Left lung (tissue), 10 donors: Measurements from ENCODE around the gene GPD1. TPM values are rescaled to one million over a fixed set of nuclear protein-coding genes. Genes with fewer than 3 reads are reported as not detected.

ENCODE experiments used
- ATAC-seq: fragments of 200-7000 bp; cut with Tn5 transposase; one replicate; pipeline ENCODE4 v1.9.1; 2020; ENCODE audit warnings: moderate library complexity
- DNase-seq, 4 donors: peaks; one replicate each; pipeline ENCODE4 v3.0.0-alpha.2; 2013 to 2020
- H3K27ac ChIP-seq, 2 donors: fragments of 200-600 bp; sonication (generic) in 1 of 2; one replicate each; pipeline versions ENCODE4 v1.5.0 to v1.8.0; 2020 to 2021
- H3K27me3 ChIP-seq, 2 donors: fragments of 200-600 bp; sonication (generic) in 1 of 2; one replicate each; pipeline versions ENCODE4 v1.5.0 to v1.8.0; 2020 to 2021
- H3K36me3 ChIP-seq, 2 donors: fragments of 200-600 bp; sonication (generic) in 1 of 2; one replicate each; pipeline versions ENCODE4 v1.5.0 to v1.8.0; 2020 to 2021
- H3K4me1 ChIP-seq, 2 donors: fragments of 200-600 bp; one replicate each; pipeline ENCODE4 v1.8.0; 2021
- H3K4me3 ChIP-seq, 2 donors: fragments of 200-600 bp; sonication (generic) in 1 of 2; one replicate each; pipeline versions ENCODE4 v1.5.0 to v1.8.0; 2020 to 2021; ENCODE audit warnings: mild to moderate bottlenecking in 1 of 2
- H3K9me3 ChIP-seq, 2 donors: fragments of 200-600 bp; sonication (generic) in 1 of 2; one replicate each; pipeline versions ENCODE4 v1.5.0 to v1.8.0; 2020 to 2021
- intact Hi-C, 2 donors: fragments of 100-400 bp; cut with DNase I; formaldehyde crosslinking; loops; one replicate each; pipeline versions ENCODE4 v1.11.2 to v1.14.2; 2022
- polyA plus RNA-seq, 6 donors: library from polyadenylated mRNA; unstranded; fragments of 120-200 nt; gene quantifications; one replicate each; pipeline ENCODE4 v1.2.1, GENCODE V29; 2013; ENCODE audit not compliant: insufficient read length in 6 of 6
- total RNA-seq, 2 donors: library from RNA; stranded (reverse); fragmentation: NEBNext Ultra II Directional; extraction: Animal tissue kit (Norgen Biotek cat#: 25700); gene quantifications; one replicate each; pipeline ENCODE4 v1.2.1, GENCODE V29; 2021
- TF ChIP-seq, protein P1 (sequence below), 2 donors: fragments of 200-600 bp; sonication (generic) in 1 of 2; IDR thresholded peaks; one replicate each; pipeline versions ENCODE4 v1.5.0 to v1.8.0; 2021; ENCODE audit warnings: antibody characterized with exemption in 2 of 2
- donor health status: DM: no; HTN: yes; CAD: no.
- donor health status: DM: no; HTN: no; CAD: no.

The GPD1 gene
- total and polyA plus RNA-seq, 8 donors, result 0.54 to 8.5 (median 0.74) TPM

DNA sequence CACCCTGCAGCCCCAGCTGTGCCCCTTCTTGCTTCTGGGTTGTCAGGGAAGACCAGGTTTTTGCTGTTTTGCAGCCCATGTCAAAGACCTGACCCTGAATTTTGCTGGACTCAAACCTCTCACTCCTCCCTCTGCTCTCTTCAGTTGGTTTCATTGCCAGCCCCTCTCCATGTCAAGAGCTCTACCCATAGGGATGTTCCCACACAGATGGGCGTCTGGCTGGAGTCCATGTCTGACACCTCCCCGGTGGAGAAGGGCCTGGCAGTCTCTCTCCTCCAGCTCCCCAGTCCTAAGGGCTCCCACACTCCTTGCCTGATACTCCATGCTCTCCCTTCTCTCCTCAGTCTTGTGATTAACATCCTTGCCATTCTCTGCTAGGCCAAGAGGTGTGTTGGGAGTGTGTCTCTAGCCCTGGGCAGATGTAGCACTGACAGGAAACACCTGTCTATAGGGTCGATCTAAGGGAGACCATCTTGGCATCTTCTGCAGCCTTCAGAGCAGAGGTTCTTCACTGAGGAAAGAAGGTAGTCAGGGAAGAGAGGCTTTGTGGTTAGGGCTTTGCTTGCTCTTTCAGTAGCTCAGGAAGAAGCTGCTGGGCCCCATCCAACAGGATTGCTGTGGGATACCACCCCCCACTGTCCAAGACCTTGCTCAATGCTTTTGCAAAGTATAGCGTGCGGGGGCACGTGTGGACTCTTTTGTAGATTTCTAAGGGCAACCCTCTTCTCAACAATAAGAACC lies 41.7 kb upstream of the GPD1 start:
- peaks cover 0 to 33% of the 10 kb centered on the region in 2 donors for H3K27me3 ChIP-seq
- ATAC-seq (no peak), DNase-seq (no peak)
- no peak overlapping the region for H3K27ac ChIP-seq
- peaks cover 2 to 14% of the 10 kb centered on the region in 2 donors for H3K4me1 ChIP-seq
- H3K36me3 ChIP-seq, result no peaks in the 10 kb centered on the region
- intact Hi-C loops, result loop anchor here in 1 of 2 donors (5.0 kb wide), 1 partner anchor 90 kb away; the partner anchor contains the start of gene AQP6
- TF ChIP-seq, protein P1, sequence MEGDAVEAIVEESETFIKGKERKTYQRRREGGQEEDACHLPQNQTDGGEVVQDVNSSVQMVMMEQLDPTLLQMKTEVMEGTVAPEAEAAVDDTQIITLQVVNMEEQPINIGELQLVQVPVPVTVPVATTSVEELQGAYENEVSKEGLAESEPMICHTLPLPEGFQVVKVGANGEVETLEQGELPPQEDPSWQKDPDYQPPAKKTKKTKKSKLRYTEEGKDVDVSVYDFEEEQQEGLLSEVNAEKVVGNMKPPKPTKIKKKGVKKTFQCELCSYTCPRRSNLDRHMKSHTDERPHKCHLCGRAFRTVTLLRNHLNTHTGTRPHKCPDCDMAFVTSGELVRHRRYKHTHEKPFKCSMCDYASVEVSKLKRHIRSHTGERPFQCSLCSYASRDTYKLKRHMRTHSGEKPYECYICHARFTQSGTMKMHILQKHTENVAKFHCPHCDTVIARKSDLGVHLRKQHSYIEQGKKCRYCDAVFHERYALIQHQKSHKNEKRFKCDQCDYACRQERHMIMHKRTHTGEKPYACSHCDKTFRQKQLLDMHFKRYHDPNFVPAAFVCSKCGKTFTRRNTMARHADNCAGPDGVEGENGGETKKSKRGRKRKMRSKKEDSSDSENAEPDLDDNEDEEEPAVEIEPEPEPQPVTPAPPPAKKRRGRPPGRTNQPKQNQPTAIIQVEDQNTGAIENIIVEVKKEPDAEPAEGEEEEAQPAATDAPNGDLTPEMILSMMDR (IDR thresholded peaks at IDR 0.05), result no peak
- H3K4me3 ChIP-seq, result no peak overlapping the region
- H3K9me3 ChIP-seq, result no peaks in the 10 kb centered on the region

DNA sequence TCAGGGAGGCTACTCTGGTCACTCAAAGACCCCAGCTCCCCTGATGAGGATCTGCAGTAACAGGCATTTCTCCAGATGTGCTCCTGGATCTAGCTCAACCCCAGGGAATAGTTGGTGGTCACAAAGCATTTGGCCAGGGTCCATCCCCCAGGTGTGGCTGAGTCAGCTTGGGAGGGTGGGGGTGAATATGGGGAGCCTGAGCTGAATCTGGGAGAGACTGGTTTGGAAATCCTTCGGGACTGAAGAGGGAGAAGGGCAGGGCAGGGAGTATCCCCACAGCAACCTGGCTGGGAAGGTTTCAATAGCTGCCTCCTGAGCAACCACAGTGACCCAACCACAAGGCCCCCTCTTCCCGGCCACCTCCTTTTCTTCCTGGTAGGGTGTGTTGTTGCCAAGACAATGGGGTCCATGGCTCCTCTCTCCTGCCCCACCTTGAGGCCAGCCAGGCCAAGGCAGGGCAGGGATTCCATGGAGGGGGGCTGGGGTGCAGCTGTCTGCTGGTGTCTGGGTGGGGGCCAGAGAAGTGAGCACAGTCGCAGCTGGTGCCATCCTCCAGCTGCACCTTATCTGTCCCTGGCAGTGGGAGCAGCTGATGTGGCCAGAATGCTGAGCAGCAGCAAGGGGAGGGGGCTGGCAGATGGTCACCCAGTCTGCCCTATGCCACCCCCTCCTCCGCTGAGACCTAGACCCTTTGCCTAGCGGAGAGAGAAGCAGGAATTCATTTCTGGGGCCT lies 40.9 kb upstream of the GPD1 start:
- H3K4me3 ChIP-seq, result no peak overlapping the region
- H3K27ac ChIP-seq, result no peak overlapping the region
- intact Hi-C loops, result loop anchor here in 1 of 2 donors (5.0 kb wide), 1 partner anchor 91 kb away; the partner anchor contains the start of gene AQP6
- peaks cover 0 to 8% of the 10 kb centered on the region in 2 donors for H3K4me1 ChIP-seq
- H3K36me3 ChIP-seq, result no peaks in the 10 kb centered on the region
- peaks cover 0 to 26% of the 10 kb centered on the region in 2 donors for H3K27me3 ChIP-seq
- DNase-seq, result no peak
- H3K9me3 ChIP-seq, result no peaks in the 10 kb centered on the region
- TF ChIP-seq, protein P1 (IDR thresholded peaks at IDR 0.05), result no peak
- no peak for ATAC-seq

DNA sequence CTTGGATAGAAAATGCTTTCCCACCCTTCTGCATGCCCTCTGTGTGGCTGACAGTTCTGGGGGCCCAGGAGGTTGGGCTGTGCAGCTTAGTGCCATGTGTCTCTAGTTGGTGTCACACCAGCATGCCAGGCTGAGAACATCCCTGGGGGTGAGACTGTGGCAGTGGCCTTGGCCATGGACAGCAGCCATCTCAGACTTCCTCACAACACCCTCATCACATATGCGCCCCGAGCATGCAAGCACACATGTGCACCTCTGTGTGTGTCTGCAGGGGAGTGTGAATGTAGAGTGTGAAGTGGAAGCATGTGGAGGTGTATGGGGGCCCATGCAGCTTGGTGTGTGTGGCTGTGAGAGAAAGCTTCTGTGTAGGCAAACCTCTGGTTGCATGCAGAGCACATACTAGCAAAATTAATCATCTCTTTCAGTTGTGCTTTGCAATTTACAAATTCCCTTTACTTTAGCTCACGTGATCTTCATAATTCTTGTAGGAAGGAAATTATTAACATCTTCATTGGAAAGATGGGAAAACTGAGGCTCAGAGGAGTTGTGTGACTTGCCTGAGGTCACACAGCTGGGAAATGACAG lies 38.0 kb upstream of the GPD1 start:
- Histone ChIP-seq H3K4me1 (peaks cover 3 to 6% of the 10 kb centered on the region in 2 donors), H3K36me3 (no peaks in the 10 kb centered on the region), H3K4me3 (no peak overlapping the region), H3K27ac (no peak overlapping the region), H3K9me3 (no peaks in the 10 kb centered on the region), H3K27me3 (peaks cover 0 to 9% of the 10 kb centered on the region in 2 donors)
- intact Hi-C loops, result no loop called here
- TF ChIP-seq, protein P1 (IDR thresholded peaks at IDR 0.05), result no peak
- ATAC-seq, result no peak
- DNase-seq, result no peak

DNA sequence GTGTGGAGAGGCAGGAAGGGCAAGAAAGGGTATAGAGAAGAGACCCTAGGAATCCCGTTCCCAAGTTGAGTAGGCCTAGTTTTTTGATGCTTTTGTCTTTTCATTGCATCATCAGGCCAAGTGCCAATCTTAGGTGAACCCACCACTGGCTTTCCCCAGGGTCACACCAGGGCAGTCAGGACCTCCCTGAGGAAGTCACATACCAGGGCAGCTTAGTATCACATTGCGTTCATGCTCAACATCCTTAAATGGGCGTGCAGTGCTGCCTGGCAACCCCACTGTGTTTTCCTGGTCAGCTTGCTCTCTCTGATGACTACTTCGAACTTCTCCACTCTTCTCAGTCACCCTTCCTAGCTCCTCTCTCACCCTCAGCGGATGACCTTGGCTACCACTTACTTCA lies 37.4 kb upstream of the GPD1 start:
- peak; percentile 29 for ATAC-seq
- peaks cover 0 to 9% of the 10 kb centered on the region in 2 donors for H3K27me3 ChIP-seq

More for the DNA sequence above, 37.4 kb upstream of the GPD1 start:
- no peak for DNase-seq
- H3K4me1 ChIP-seq, result peaks cover 3 to 8% of the 10 kb centered on the region in 2 donors
- intact Hi-C loops, result no loop called here
- H3K4me3 ChIP-seq, result no peak overlapping the region
- TF ChIP-seq, protein P1 (IDR thresholded peaks at IDR 0.05), result no peak
- no peaks in the 10 kb centered on the region for H3K36me3 ChIP-seq
- H3K27ac ChIP-seq, result no peak overlapping the region
- H3K9me3 ChIP-seq, result no peaks in the 10 kb centered on the region
